WI38 (cell line): Measurements from ENCODE around the gene MAGED2.

Experiments used
- H3K4me3 ChIP-seq: 2 replicates; pipeline ENCODE4 v1.5.1; 2011; ENCODE audit warnings: low read depth, mild to moderate bottlenecking, control low read depth, low read length
- TF ChIP-seq, protein P1 (sequence below): IDR thresholded peaks from 2 replicates; pipeline ENCODE4 v1.5.1; 2012; ENCODE audit warnings: low read depth, mild to moderate bottlenecking, control low read depth, low read length

The MAGED2 gene

DNA sequence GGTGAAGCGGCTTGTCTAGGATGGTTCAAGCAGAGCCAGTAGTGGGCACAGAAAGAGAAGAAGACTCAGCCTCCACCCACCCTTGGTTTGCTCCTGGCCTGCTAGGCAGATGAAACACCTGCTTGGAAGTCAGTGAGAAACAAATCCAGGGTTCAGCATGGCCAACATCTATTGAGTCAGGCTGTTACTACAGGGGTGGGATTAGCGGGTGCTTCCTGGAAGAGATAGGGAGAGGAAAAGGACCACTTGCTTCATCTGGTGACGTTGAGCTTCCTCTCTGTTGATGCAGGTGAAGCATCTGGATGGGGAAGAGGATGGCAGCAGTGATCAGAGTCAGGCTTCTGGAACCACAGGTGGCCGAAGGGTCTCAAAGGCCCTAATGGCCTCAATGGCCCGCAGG, 3.0 kb downstream of the MAGED2 start:
- H3K4me3 ChIP-seq: peak overlapping the region; percentile 77
- TF ChIP-seq, protein P1, sequence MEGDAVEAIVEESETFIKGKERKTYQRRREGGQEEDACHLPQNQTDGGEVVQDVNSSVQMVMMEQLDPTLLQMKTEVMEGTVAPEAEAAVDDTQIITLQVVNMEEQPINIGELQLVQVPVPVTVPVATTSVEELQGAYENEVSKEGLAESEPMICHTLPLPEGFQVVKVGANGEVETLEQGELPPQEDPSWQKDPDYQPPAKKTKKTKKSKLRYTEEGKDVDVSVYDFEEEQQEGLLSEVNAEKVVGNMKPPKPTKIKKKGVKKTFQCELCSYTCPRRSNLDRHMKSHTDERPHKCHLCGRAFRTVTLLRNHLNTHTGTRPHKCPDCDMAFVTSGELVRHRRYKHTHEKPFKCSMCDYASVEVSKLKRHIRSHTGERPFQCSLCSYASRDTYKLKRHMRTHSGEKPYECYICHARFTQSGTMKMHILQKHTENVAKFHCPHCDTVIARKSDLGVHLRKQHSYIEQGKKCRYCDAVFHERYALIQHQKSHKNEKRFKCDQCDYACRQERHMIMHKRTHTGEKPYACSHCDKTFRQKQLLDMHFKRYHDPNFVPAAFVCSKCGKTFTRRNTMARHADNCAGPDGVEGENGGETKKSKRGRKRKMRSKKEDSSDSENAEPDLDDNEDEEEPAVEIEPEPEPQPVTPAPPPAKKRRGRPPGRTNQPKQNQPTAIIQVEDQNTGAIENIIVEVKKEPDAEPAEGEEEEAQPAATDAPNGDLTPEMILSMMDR: no peak

DNA sequence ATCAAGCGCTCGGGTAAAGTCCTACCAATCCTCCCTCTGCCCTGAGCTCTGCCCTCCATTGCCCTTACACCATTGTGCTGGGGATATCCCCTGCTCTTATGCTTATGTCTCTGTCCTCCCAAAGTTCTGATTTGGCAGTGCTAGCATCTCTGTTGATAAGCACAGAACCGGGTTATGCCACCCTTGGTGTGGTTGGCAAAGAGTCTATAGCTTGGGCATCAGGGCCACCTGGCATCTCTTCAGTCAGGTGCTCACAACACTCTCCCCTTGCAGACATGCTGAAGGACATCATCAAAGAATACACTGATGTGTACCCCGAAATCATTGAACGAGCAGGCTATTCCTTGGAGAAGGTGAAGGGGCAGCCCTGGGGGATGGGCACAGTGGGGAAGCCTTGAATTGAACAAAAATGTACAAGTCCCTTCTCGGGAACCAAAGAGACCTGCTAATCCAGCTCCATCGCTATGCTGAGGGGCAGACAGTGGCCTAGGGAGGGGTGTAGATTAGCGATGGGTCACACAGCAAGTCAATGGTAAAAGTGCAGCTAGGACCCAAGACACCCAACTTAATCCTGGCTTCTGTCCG, 3.8 kb downstream of the MAGED2 start:
- TF ChIP-seq, protein P1: no peak
- H3K4me3 ChIP-seq: no peak overlapping the region

DNA sequence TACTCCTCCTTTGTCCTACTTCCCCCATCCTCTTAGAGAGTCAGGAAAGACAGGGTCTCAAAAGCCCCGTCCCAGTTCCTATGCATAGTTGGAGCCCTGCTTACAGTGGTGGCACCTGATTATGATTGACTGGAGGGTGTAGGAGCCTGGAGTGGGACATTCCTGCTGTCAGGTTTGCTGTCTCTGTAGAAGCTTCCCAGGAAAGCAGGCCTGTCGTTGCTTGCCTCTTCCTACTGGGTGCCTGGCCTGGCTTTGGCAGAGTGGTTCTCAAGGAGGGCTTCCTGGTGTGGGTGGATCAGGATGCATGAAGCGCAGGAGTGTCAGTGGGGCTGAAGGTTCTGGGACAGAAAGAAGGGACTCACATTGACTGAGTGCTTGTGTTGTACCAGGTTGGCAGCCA, 4.8 kb downstream of the MAGED2 start:
- TF ChIP-seq, protein P1: no peak

DNA sequence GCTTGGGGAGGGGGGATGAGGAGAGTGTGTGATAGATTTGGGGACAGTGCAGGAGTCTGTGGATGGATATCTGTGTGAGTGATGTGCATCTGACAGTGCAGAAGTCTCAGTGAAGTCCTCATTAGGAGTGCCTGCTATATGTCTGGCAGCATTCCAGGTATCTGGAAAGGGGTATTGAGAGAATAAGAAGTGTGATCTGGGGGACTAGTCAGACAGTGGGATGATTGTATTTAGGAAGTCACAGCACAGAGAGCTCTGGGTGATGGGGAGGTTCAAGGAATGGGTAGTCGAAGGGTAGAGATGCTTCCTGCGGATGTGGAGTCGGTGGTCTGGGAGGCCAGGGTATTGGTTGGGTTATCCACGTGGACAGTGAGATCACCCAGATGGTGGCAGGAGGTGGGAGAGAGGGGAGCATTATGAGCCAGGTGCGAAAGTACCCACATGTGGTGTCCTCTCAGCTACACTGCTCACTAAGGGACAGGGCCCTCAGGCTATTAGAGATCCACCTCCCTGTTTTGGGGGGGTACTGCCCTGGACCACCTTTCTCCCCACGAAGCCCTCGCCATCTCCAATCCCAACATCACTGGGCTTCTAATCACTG, 9.8 kb downstream of the MAGED2 start:
- TF ChIP-seq, protein P1: no peak
- H3K4me3 ChIP-seq: no peak overlapping the region

More for the DNA sequence above, 4.8 kb downstream of the MAGED2 start:
- no peak overlapping the region for H3K4me3 ChIP-seq

DNA sequence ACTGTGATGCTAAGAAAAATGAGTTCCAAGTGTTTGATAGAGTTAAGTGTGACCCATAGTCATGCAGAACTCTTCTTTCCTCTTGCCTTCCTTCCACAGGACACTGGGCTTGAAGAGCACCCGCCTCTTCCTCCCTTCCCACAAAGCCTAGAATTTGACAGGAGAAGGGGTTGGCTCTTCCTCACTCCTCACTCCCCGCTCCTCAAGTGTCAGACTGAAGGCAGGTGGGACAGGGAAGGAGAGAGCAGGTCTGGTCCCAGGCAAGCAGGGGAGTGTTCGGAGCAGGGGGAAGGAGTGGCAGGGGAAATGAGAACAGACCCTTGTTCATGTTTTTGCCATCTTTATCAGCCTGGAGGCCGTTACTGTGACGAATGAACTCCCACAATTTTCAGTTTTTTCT, 10.7 kb downstream of the MAGED2 start:
- no peak overlapping the region for H3K4me3 ChIP-seq
- TF ChIP-seq, protein P1: no peak

DNA sequence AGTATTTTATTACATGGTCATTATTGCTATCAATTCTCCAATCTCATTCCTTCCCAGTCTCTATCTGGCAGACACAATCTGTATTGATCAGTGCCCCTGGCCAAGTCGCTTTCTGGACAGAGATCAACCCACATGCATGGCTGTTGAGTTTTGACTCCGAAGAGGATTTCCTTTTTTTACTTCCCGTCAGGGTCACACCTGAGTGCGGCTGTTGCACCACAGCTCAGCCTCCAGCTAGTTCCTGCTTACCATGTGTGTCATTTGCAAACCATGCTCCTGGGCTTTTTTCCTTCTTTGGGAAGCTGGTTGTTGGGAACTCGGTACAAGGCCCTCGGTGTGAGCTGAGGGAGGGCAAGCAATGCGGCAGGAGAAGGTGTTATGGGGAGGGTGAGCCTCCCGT, 11.7 kb downstream of the MAGED2 start:
- TF ChIP-seq, protein P1: no peak
- no peak overlapping the region for H3K4me3 ChIP-seq

DNA sequence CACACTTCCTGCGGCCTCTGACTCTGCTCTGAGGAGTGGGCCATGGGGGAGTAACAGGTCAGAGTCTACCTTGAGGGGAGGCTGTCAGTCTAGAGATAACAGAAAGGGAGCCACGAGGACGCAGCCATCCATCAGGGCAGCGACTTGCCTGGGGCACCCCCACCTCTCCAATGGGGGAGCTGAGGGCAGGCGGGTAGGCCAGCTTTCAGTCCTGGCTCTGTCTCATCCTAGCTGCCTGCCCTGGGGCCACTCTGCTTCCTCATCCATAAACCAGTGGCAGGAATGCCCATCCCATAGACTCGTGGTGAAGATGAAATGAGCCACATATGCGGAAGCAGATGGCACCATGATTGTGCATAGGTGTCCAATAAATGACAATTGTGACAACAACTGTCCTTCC, 13.2 kb downstream of the MAGED2 start:
- TF ChIP-seq, protein P1: no peak

More for the DNA sequence above, 13.2 kb downstream of the MAGED2 start:
- no peak overlapping the region for H3K4me3 ChIP-seq
